DMS79 (cell line): ENCODE measurements around the gene ERO1A.
A peak's percentile ranks its signal among the peaks of the same experiment; 100 is the strongest.

ENCODE experiments used
- DNase-seq: peaks from one replicate; lab custom pipeline; 2025; lab: John Stamatoyannopoulos, UW

ERO1A gene

GRCh38 chr14:52694761-52695480, 437 bp downstream of the ERO1A start:
- peak; percentile 61 for DNase-seq

GRCh38 chr14:52693532-52693931, 1.8 kb downstream of the ERO1A start:
- DNase-seq: no peak

- DNase-seq: no peak
Measured at GRCh38 chr14:52693036-52693435, 2.3 kb downstream of the ERO1A start.

GRCh38 chr14:52692248-52692962, 3.0 kb downstream of the ERO1A start:
- DNase-seq: no peak

- no peak for DNase-seq
Measured at GRCh38 chr14:52690983-52691760, 4.2 kb downstream of the ERO1A start.

- no peak for DNase-seq
Measured at GRCh38 chr14:52686176-52686575, 9.2 kb downstream of the ERO1A start.

GRCh38 chr14:52683985-52684520, 11.3 kb downstream of the ERO1A start:
- no peak for DNase-seq

- no peak for DNase-seq
Measured at GRCh38 chr14:52678591-52678990, 16.8 kb downstream of the ERO1A start.

- DNase-seq: no peak
Measured at GRCh38 chr14:52663850-52664249, 31.5 kb downstream of the ERO1A start.

GRCh38 chr14:52661314-52661713, 34.0 kb downstream of the ERO1A start:
- no peak for DNase-seq

GRCh38 chr14:52660832-52661231, 34.5 kb downstream of the ERO1A start:
- no peak for DNase-seq

GRCh38 chr14:52660325-52660724, 35.0 kb downstream of the ERO1A start:
- no peak for DNase-seq

- no peak for DNase-seq
Measured at GRCh38 chr14:52656905-52657304, 38.5 kb downstream of the ERO1A start.

- no peak for DNase-seq
Measured at GRCh38 chr14:52650774-52651173, 44.6 kb downstream of the ERO1A start.

GRCh38 chr14:52649511-52649910, 45.8 kb downstream of the ERO1A start:
- DNase-seq: no peak

- DNase-seq: no peak
Measured at GRCh38 chr14:52641745-52642144, 53.6 kb downstream of the ERO1A start.

GRCh38 chr14:52640137-52640536, 55.2 kb downstream of the ERO1A start:
- no peak for DNase-seq

- no peak for DNase-seq
Measured at GRCh38 chr14:52619687-52620086, 75.7 kb downstream of the ERO1A start.

- no peak for DNase-seq
Measured at GRCh38 chr14:52618602-52619001, 76.8 kb downstream of the ERO1A start.

- DNase-seq: no peak
Measured at GRCh38 chr14:52610187-52610586, 85.2 kb downstream of the ERO1A start.

GRCh38 chr14:52609445-52610044, 85.8 kb downstream of the ERO1A start:
- no peak for DNase-seq

- no peak for DNase-seq
Measured at GRCh38 chr14:52607061-52607460, 88.3 kb downstream of the ERO1A start.
